HepG2 (cell line): ENCODE results near the gene FMNL2. TPM values are rescaled to one million over a fixed set of nuclear protein-coding genes. Genes with fewer than 3 reads are reported as not detected.

ENCODE experiments used
- ATAC-seq: fragments of 200-7000 bp; cut with Tn5 transposase; 3 replicates; pipeline ENCODE4 v1.9.1; 2020; ENCODE audit warnings: mild to moderate bottlenecking, moderate library complexity
- BruUV-seq: library from RNA; stranded (reverse); fragments of 400-500 nt; replicated peaks from 2 replicates; lab custom pipeline; 2021; lab: Mats Ljungman, UMichigan
- CTCF ChIA-PET: fragments of 300-600 bp; formaldehyde crosslinking; extraction: SDS; loops from one replicate; lab custom pipeline; 2021; ENCODE audit warnings: low total read pairs, inconsistent platforms, low intra/inter-chr PET ratio; lab: Yijun Ruan, JAX
- POLR2A ChIA-PET: fragments of 350-600 bp; sonication (Branson Sonifier 250); formaldehyde crosslinking; loops from one replicate; lab custom pipeline; 2020; ENCODE audit warnings: antibody characterized with exemption, inconsistent platforms; lab: Yijun Ruan, JAX
- DNase-seq: peaks from one replicate; pipeline ENCODE4 v3.0.0-alpha.2; 2015; ENCODE audit warnings: low spot score
- FAIRE-seq: peaks from 3 replicates; lab custom pipeline; 2011; peaks lifted over from hg19 to GRCh38; lab: Jason Lieb, UNC
- H2AFZ ChIP-seq: one replicate; pipeline ENCODE4 v1.6.1; 2011; ENCODE audit warnings: low read length, inconsistent platforms
- H3K27ac ChIP-seq: fragments of 300-600 bp; 3 replicates; pipeline ENCODE4 v1.8.0; 2011; ENCODE audit warnings: mixed run types, mild to moderate bottlenecking, mixed read lengths, low read length, inconsistent platforms; ENCODE audit not compliant: insufficient read depth; ENCODE audit errors: extremely low read length
- H3K27me3 ChIP-seq, 2 experiments: fragments of 200-600 bp in 1 of 2; 2 replicates in 1 of 2; 3 replicates in 1 of 2; pipeline versions ENCODE4 v1.6.0 to v1.8.0; 2011; ENCODE audit warnings: low read length in 2 of 2, mild to moderate bottlenecking in 2 of 2, moderate library complexity in 2 of 2, inconsistent platforms in 1 of 2; ENCODE audit not compliant: insufficient read depth in 2 of 2, control insufficient read depth in 1 of 2
- H3K36me3 ChIP-seq, 2 experiments: fragments of 200-600 bp in 1 of 2; replicated peaks in 1 of 2; 2 replicates in 1 of 2; 3 replicates in 1 of 2; pipeline versions ENCODE4 v1.5.1 to v1.8.0; 2011; ENCODE audit warnings: low read length in 2 of 2, inconsistent platforms in 1 of 2; ENCODE audit not compliant: insufficient read depth in 2 of 2, control insufficient read depth in 1 of 2
- H3K4me1 ChIP-seq: 2 replicates; pipeline ENCODE4 v1.5.1; 2012; ENCODE audit warnings: low read length, inconsistent platforms; ENCODE audit not compliant: insufficient read depth
- H3K4me2 ChIP-seq: 2 replicates; pipeline ENCODE4 v1.6.0; 2011; ENCODE audit warnings: low read depth, low read length, inconsistent platforms
- H3K4me3 ChIP-seq, 3 experiments: fragments of 200-600 bp in 1 of 3; sonication (generic), shearing (Covaris generic) in 1 of 3; replicated peaks in 1 of 3; 2 replicates each; pipeline ENCODE4 v1.5.1; 2011 to 2016; ENCODE audit warnings: low read length in 3 of 3, inconsistent platforms in 2 of 3, low read depth in 2 of 3, mild to moderate bottlenecking in 2 of 3, control low read depth in 1 of 3, mixed read lengths in 1 of 3; ENCODE audit not compliant: insufficient read depth in 1 of 3
- H3K79me2 ChIP-seq: one replicate; pipeline ENCODE4 v1.6.1; 2011; ENCODE audit warnings: low read length, inconsistent platforms; ENCODE audit not compliant: insufficient read depth
- H3K9ac ChIP-seq: 2 replicates; pipeline ENCODE4 v1.6.0; 2011; ENCODE audit warnings: mild to moderate bottlenecking, low read depth, low read length, inconsistent platforms; ENCODE audit not compliant: insufficient read depth
- H3K9me3 ChIP-seq: 2 replicates; pipeline ENCODE4 v1.5.1; 2012; ENCODE audit warnings: mild to moderate bottlenecking, low read length
- H4K20me1 ChIP-seq: 2 replicates; pipeline ENCODE4 v1.6.0; 2011; ENCODE audit warnings: inconsistent platforms, mild to moderate bottlenecking, low read length, moderate library complexity; ENCODE audit not compliant: insufficient read depth
- BHLHE40 ChIP-seq: IDR thresholded peaks from 2 replicates; pipeline ENCODE4 v1.6.1; 2011; ENCODE audit warnings: low read length, improper control_type of control experiment
- FOXK1 ChIP-seq: sonication (generic); formaldehyde crosslinking; IDR thresholded peaks from 2 replicates; pipeline ENCODE4 v1.4.0; 2020; ENCODE audit warnings: low read depth, missing genetic modification reagents, borderline replicate concordance
- HNF4A ChIP-seq: sonication (generic); formaldehyde crosslinking; IDR thresholded peaks from 2 replicates; pipeline ENCODE4 v1.4.0; 2020; ENCODE audit warnings: missing genetic modification reagents
- RARA ChIP-seq: IDR thresholded peaks from 2 replicates; pipeline ENCODE4 v1.6.1; 2016; ENCODE audit warnings: missing genetic modification reagents, missing compliant biosample characterization
- SALL1 ChIP-seq: sonication (generic); formaldehyde crosslinking; IDR thresholded peaks from 2 replicates; pipeline ENCODE4 v1.8.0; 2022; ENCODE audit warnings: mild to moderate bottlenecking, missing genetic modification reagents
- SOX6 ChIP-seq, 2 experiments: fragments of 450-650 bp in 1 of 2; sonication (generic) in 1 of 2; formaldehyde crosslinking in 1 of 2; IDR thresholded peaks; 2 replicates each; pipeline versions ENCODE4 v1.4.0 to v1.6.1; 2017 to 2020; ENCODE audit warnings: antibody characterized with exemption in 1 of 2, mild to moderate bottlenecking in 1 of 2, missing genetic modification reagents in 1 of 2
- SUZ12 ChIP-seq: fragments of 150-350 bp; IDR thresholded peaks from 2 replicates; pipeline ENCODE4 v1.6.1; 2014; ENCODE audit warnings: low read depth, low read length
- ZMYM4 ChIP-seq: sonication (generic); formaldehyde crosslinking; IDR thresholded peaks from 2 replicates; pipeline ENCODE4 v1.8.1; 2023; ENCODE audit warnings: mild to moderate bottlenecking, missing genetic modification reagents
- ZNF121 ChIP-seq: sonication (generic); formaldehyde crosslinking; IDR thresholded peaks from 2 replicates; pipeline ENCODE4 v1.5.0; 2020; ENCODE audit warnings: mild to moderate bottlenecking, missing genetic modification reagents
- ZSCAN31 ChIP-seq: sonication (generic); formaldehyde crosslinking; IDR thresholded peaks from 2 replicates; pipeline ENCODE4 v1.5.0; 2020; ENCODE audit warnings: low read depth, mild to moderate bottlenecking, missing genetic modification reagents
- WGBS: methylation state at CpG from one replicate; pipeline ENCODE4 v1.1.6; 2017; ENCODE audit warnings: low lambda C conversion rate; 5-methylcytosine and 5-hydroxymethylcytosine counted together
- in situ Hi-C: cut with HindIII; loops from 2 replicates; pipeline ENCODE4 v1.10.0; 2017; ENCODE audit warnings: low pct_unique_long_range_greater_than_20kb; ENCODE audit not compliant: extremely low pct_ligation_motif_present
- intact Hi-C: fragments of 100-400 bp; cut with micrococcal nuclease; formaldehyde crosslinking; loops from one replicate; pipeline ENCODE4 v1.10.0; 2022; ENCODE audit not compliant: unreplicated experiment
- polyA plus RNA-seq, 8 experiments: library from polyadenylated mRNA; depleted of rRNA in 3 of 8; stranded (reverse) in 7 of 8; unstranded in 1 of 8; fragments of >200 nt; fragmentation: Illumina TruSeq in 4 of 8; extraction: Trizol in 4 of 8; gene quantifications; 2 replicates each; pipeline versions ENCODE4 v1.2.1 to v1.2.3, GENCODE V29; 2011 to 2016; ENCODE audit warnings: low read depth in 4 of 8, missing spikeins in 1 of 8, mixed read lengths in 1 of 8; ENCODE audit not compliant: insufficient read depth in 1 of 8
- total RNA-seq, 5 experiments: library from RNA; depleted of rRNA; stranded (reverse); fragments of >200 nt; fragmentation: Illumina TruSeq; extraction: Trizol; gene quantifications; 2 replicates each; pipeline ENCODE4 v1.2.3, GENCODE V29; 2016; ENCODE audit warnings: low read depth in 1 of 5
- TF ChIP-seq, protein P1 (sequence below): sonication (generic); formaldehyde crosslinking; IDR thresholded peaks from 2 replicates; pipeline ENCODE4 v1.5.0; 2020; ENCODE audit warnings: mild to moderate bottlenecking, missing genetic modification reagents

Gene FMNL2
- total and polyA plus RNA-seq, 2 of the 13 experiments (the other 11 are each of a cell fraction or from before 2014, with no cell fraction given): 66.5 to 67.7 TPM

DNA sequence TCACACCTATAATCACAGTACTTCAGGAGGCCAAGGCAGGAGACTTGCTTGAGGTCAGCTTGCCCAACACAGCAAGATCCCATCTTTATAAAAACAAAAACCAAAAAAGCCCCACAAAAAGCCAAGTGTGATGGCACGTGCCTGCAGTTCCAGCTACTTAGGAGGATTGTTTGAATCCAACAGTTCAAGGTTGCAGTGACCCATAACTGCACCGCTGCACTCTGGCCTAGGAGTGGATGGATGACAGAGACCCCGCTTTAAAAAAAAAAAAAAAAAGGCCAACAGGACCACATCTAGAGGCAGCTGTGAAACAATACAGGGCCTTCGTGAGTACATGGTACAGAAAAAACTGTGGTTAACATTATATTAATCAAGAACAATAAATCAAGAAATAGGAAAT, 326.1 kb downstream of the FMNL2 start:
- POLR2A ChIA-PET: no interaction called here
- no peak for FAIRE-seq
- peaks cover 12% of the 10 kb centered on the region; the same call in 1 of the 2 replicates for H3K4me1 ChIP-seq
- H4K20me1 ChIP-seq: no peaks in the 10 kb centered on the region
- TF ChIP-seq ZSCAN31 (CRISPR knock-in tag) (0 out of 2 replicates have a peak, but pooled peaks have one; percentile 36), BHLHE40 (peak; percentile 40; the same call in 1 of the 2 replicates), SOX6 (IDR thresholded peaks at IDR 0.05) (no peak), SOX6 (CRISPR knock-in tag; IDR thresholded peaks at IDR 0.05) (peak; percentile 51; the same call in 1 of the 2 replicates), SALL1 (CRISPR knock-in tag) (peak; percentile 36; the same call in 1 of the 2 replicates), FOXK1 (no peak), HNF4A (CRISPR knock-in tag) (peak; percentile 54), RARA (peak; percentile 66), SUZ12 (no peak), ZNF121 (CRISPR knock-in tag) (peak; percentile 89), ZMYM4 (peak; percentile 55; the same call in 1 of the 2 replicates)
- TF ChIP-seq, protein P1, sequence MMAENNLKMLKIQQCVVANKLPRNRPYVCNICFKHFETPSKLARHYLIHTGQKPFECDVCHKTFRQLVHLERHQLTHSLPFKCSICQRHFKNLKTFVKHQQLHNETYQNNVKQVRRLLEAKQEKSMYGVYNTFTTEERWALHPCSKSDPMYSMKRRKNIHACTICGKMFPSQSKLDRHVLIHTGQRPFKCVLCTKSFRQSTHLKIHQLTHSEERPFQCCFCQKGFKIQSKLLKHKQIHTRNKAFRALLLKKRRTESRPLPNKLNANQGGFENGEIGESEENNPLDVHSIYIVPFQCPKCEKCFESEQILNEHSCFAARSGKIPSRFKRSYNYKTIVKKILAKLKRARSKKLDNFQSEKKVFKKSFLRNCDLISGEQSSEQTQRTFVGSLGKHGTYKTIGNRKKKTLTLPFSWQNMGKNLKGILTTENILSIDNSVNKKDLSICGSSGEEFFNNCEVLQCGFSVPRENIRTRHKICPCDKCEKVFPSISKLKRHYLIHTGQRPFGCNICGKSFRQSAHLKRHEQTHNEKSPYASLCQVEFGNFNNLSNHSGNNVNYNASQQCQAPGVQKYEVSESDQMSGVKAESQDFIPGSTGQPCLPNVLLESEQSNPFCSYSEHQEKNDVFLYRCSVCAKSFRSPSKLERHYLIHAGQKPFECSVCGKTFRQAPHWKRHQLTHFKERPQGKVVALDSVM (CRISPR knock-in tag): peak; percentile 32; the same call in 1 of the 2 replicates
- TF ChIP-seq, all 625 proteins: peak for 9
- Histone ChIP-seq H3K27ac (peak overlapping the region; percentile 19), H3K9me3 (no peaks in the 10 kb centered on the region), H3K27me3 (no peaks in the 10 kb centered on the region), H3K4me3 (no peak overlapping the region), H3K79me2 (no peaks in the 10 kb centered on the region), H3K36me3 (peaks cover 23 to 90% of the 10 kb centered on the region in 2 experiments), H3K9ac (no peak overlapping the region), H2AFZ (no peak overlapping the region), H3K4me2 (no peak overlapping the region)
- in situ Hi-C loops (loop anchor here (25.0 kb wide), 1 partner anchor 1199 kb away; no protein-coding TSS in a partner anchor), intact Hi-C loops (no loop called here)
- ATAC-seq (peak; percentile 57), DNase-seq (peak; percentile 18)
- BruUV-seq: no TSS peak
- CTCF ChIA-PET: no interaction called here
- 85% methylated on average over 4 of the region's 4 CpGs for WGBS
